ENCODE results near the gene ARL6IP1. TPM values are rescaled to one million over a fixed set of nuclear protein-coding genes. Genes with fewer than 3 reads are reported as not detected.

The ARL6IP1 gene
- total and polyA plus RNA-seq, 2 of the 13 experiments (the other 11 are each of a cell fraction or from before 2014, with no cell fraction given), result 263 to 373 TPM

- TF ChIP-seq ZNF513 (CRISPR knock-in tag; conservative IDR thresholded peaks at IDR 0.05) (peak; percentile 97), FLYWCH1 (CRISPR knock-in tag; IDR thresholded peaks at IDR 0.05) (no peak), ZNF354B (CRISPR knock-in tag; IDR thresholded peaks at IDR 0.05) (peak; percentile 98), MEF2D (CRISPR knock-in tag; IDR thresholded peaks at IDR 0.05) (peak; percentile 91), ZBTB1 (CRISPR knock-in tag; IDR thresholded peaks at IDR 0.05; ENCODE audit: borderline replicate concordance) (no peak), HMGA1 (CRISPR knock-in tag; conservative IDR thresholded peaks at IDR 0.05) (no peak), STAG1 (CRISPR knock-in tag; IDR thresholded peaks at IDR 0.05) (peak; percentile 16; the same call in 1 of the 2 replicates), DNMT3B (CRISPR knock-in tag; conservative IDR thresholded peaks at IDR 0.05) (peak; percentile 78), FOXC1 (CRISPR knock-in tag; IDR thresholded peaks at IDR 0.05; ENCODE audit: borderline replicate concordance) (peak; percentile 100), ZBTB34 (CRISPR knock-in tag; IDR thresholded peaks at IDR 0.05) (peak; percentile 76; the same call in 1 of the 2 replicates), ZNF30 (CRISPR knock-in tag; IDR thresholded peaks at IDR 0.05) (peak; percentile 97), NCOA1 (CRISPR knock-in tag; IDR thresholded peaks at IDR 0.05) (peak; percentile 36; the same call in 1 of the 2 replicates), TFDP1 (CRISPR knock-in tag; IDR thresholded peaks at IDR 0.05; ENCODE audit: borderline replicate concordance) (peak; percentile 85), ZSCAN20 (CRISPR knock-in tag; IDR thresholded peaks at IDR 0.05; ENCODE audit: borderline replicate concordance) (peak; percentile 60; the same call in 1 of the 2 replicates), CHCHD3 (CRISPR knock-in tag; IDR thresholded peaks at IDR 0.05) (peak; percentile 87), KDM3A (CRISPR knock-in tag; IDR thresholded peaks at IDR 0.05; ENCODE audit: low read depth) (peak; percentile 97), NR0B2 (CRISPR knock-in tag; IDR thresholded peaks at IDR 0.05) (peak; percentile 99), TCF12 (IDR thresholded peaks at IDR 0.05) (no peak), TCF12 (CRISPR knock-in tag; IDR thresholded peaks at IDR 0.05) (peak; percentile 27; the same call in 1 of the 2 replicates), ZNF75D (CRISPR knock-in tag; IDR thresholded peaks at IDR 0.05; ENCODE audit: borderline replicate concordance) (no peak), ZNF883 (CRISPR knock-in tag; IDR thresholded peaks at IDR 0.05; ENCODE audit: not compliant biosample characterization) (peak; percentile 100), ZNF672 (CRISPR knock-in tag; IDR thresholded peaks at IDR 0.05) (no peak)
Observed at GRCh38 chr16:18789850-18790706, 11.3 kb downstream of the ARL6IP1 start, which contains the start of gene RPS15A (continued).
